H9 (cell line): ENCODE measurements around the gene GRM1. TPM values are rescaled to one million over a fixed set of nuclear protein-coding genes. Genes with fewer than 3 reads are reported as not detected.

Experiments
- DNase-seq: peaks from one replicate; pipeline ENCODE4 v3.0.0-alpha.2; 2017
- H2AFZ ChIP-seq: one replicate; pipeline ENCODE4 v1.6.1; 2013; ENCODE audit warnings: mild to moderate bottlenecking, low read length, control low read depth, moderate library complexity
- H2AK5ac ChIP-seq: 2 replicates; pipeline ENCODE4 v1.6.1; 2013; ENCODE audit warnings: low read length, control low read depth, mixed read lengths; ENCODE audit not compliant: insufficient read length
- H2BK120ac ChIP-seq: one replicate; pipeline ENCODE4 v1.6.1; 2013; ENCODE audit warnings: low read depth, mild to moderate bottlenecking, low read length, control low read depth, inconsistent platforms; ENCODE audit not compliant: poor library complexity, severe bottlenecking
- H2BK12ac ChIP-seq: 2 replicates; pipeline ENCODE4 v1.6.1; 2013; ENCODE audit warnings: low read length, control low read depth, mixed read lengths, low read depth; ENCODE audit not compliant: insufficient read length
- H2BK15ac ChIP-seq: 2 replicates; pipeline ENCODE4 v1.6.1; 2013; ENCODE audit warnings: low read depth, low read length, control low read depth
- H2BK20ac ChIP-seq: one replicate; pipeline ENCODE4 v1.6.1; 2013; ENCODE audit warnings: low read depth, mild to moderate bottlenecking, low read length, control low read depth, inconsistent platforms; ENCODE audit not compliant: poor library complexity, severe bottlenecking
- H2BK5ac ChIP-seq: 2 replicates; pipeline ENCODE4 v1.6.1; 2013; ENCODE audit warnings: low read length, control low read depth, mixed read lengths; ENCODE audit not compliant: insufficient read length
- H3K14ac ChIP-seq: 2 replicates; pipeline ENCODE4 v1.6.1; 2013; ENCODE audit warnings: low read length, control low read depth; ENCODE audit not compliant: insufficient read depth
- H3K18ac ChIP-seq: 2 replicates; pipeline ENCODE4 v1.6.1; 2013; ENCODE audit warnings: low read depth, mild to moderate bottlenecking, mixed read lengths, low read length, control low read depth; ENCODE audit not compliant: insufficient read length
- H3K23ac ChIP-seq: 2 replicates; pipeline ENCODE4 v1.6.1; 2013; ENCODE audit warnings: low read length, control low read depth, mixed read lengths, low read depth; ENCODE audit not compliant: insufficient read length
- H3K23me2 ChIP-seq: 2 replicates; pipeline ENCODE4 v1.6.1; 2013; ENCODE audit warnings: low read depth, mild to moderate bottlenecking, mixed read lengths, low read length, control low read depth; ENCODE audit not compliant: insufficient read length, poor library complexity, severe bottlenecking
- H3K27ac ChIP-seq: 2 replicates; pipeline ENCODE4 v1.5.1; 2013; ENCODE audit warnings: low read length, control low read depth, mixed read lengths, low read depth; ENCODE audit not compliant: insufficient read length
- H3K27me3 ChIP-seq: 2 replicates; pipeline ENCODE4 v1.6.1; 2013; ENCODE audit warnings: low read length, control low read depth, inconsistent platforms; ENCODE audit not compliant: insufficient read depth
- H3K4ac ChIP-seq: 2 replicates; pipeline ENCODE4 v1.6.1; 2013; ENCODE audit warnings: low read depth, mild to moderate bottlenecking, control low read depth, inconsistent platforms, low read length, moderate library complexity
- H3K4me1 ChIP-seq: 2 replicates; pipeline ENCODE4 v1.6.1; 2013; ENCODE audit warnings: low read length, control low read depth, inconsistent platforms; ENCODE audit not compliant: insufficient read depth
- H3K4me2 ChIP-seq: 2 replicates; pipeline ENCODE4 v1.6.1; 2013; ENCODE audit warnings: low read length, control low read depth, mixed read lengths; ENCODE audit not compliant: insufficient read length, insufficient read depth
- H3K56ac ChIP-seq: 2 replicates; pipeline ENCODE4 v1.6.1; 2013; ENCODE audit warnings: low read depth, mild to moderate bottlenecking, mixed read lengths, low read length, control low read depth; ENCODE audit not compliant: insufficient read length
- H3K79me1 ChIP-seq: 2 replicates; pipeline ENCODE4 v1.6.1; 2013; ENCODE audit warnings: low read depth, mild to moderate bottlenecking, moderate library complexity, low read length, control low read depth, inconsistent platforms; ENCODE audit not compliant: insufficient read depth, poor library complexity, severe bottlenecking
- H3K79me2 ChIP-seq: 2 replicates; pipeline ENCODE4 v1.6.1; 2013; ENCODE audit warnings: low read length, control low read depth, inconsistent platforms; ENCODE audit not compliant: insufficient read depth
- H3K9ac ChIP-seq: 2 replicates; pipeline ENCODE4 v1.6.1; 2013; ENCODE audit warnings: low read length, control low read depth, mixed read lengths; ENCODE audit not compliant: insufficient read length; ENCODE audit errors: extremely low read depth
- H3K9me3 ChIP-seq: one replicate; pipeline ENCODE4 v1.6.1; 2013; ENCODE audit warnings: low read depth, low read length, inconsistent platforms; ENCODE audit not compliant: control insufficient read depth
- H3T11ph ChIP-seq: one replicate; pipeline ENCODE4 v1.6.1; 2013; ENCODE audit warnings: mild to moderate bottlenecking, low read length, control low read depth, inconsistent platforms
- H4K20me1 ChIP-seq: one replicate; pipeline ENCODE4 v1.6.1; 2013; ENCODE audit not compliant: control insufficient read depth, insufficient read length, insufficient read depth
- H4K5ac ChIP-seq: 2 replicates; pipeline ENCODE4 v1.6.1; 2013; ENCODE audit warnings: low read depth, mild to moderate bottlenecking, mixed read lengths, low read length, control low read depth; ENCODE audit not compliant: insufficient read length
- H4K8ac ChIP-seq: replicated peaks from 2 replicates; pipeline ENCODE4 v1.6.1; 2013; ENCODE audit warnings: low read length, control low read depth, mixed read lengths, low read depth; ENCODE audit not compliant: insufficient read length
- H4K91ac ChIP-seq: 2 replicates; pipeline ENCODE4 v1.6.1; 2013; ENCODE audit warnings: low read depth, mild to moderate bottlenecking, moderate library complexity, mixed read lengths, low read length, control low read depth; ENCODE audit not compliant: insufficient read length
- H3K27ac Mint-ChIP-seq, 3 experiments: 2 replicates in 2 of 3; 3 replicates in 1 of 3; pipeline ENCODE4 v1.8.0; 2020 to 2021; ENCODE audit warnings: mixed read lengths in 3 of 3, mild to moderate bottlenecking in 1 of 3, moderate library complexity in 1 of 3
- H3K27me3 Mint-ChIP-seq: 2 replicates; pipeline ENCODE4 v1.8.0; 2021; ENCODE audit warnings: low read depth, mild to moderate bottlenecking, moderate library complexity, mixed read lengths
- H3K36me3 Mint-ChIP-seq, 3 experiments: 2 replicates in 2 of 3; 3 replicates in 1 of 3; pipeline ENCODE4 v1.8.0; 2020 to 2021; ENCODE audit warnings: low read depth in 3 of 3, mixed read lengths in 3 of 3; ENCODE audit not compliant: insufficient read depth in 1 of 3
- H3K4me1 Mint-ChIP-seq, 2 experiments: 2 replicates each; pipeline ENCODE4 v1.8.0; 2020; ENCODE audit warnings: mixed read lengths in 2 of 2
- H3K4me3 Mint-ChIP-seq, 2 experiments: 2 replicates in 1 of 2; 3 replicates in 1 of 2; pipeline ENCODE4 v1.8.0; 2020 to 2021; ENCODE audit warnings: mild to moderate bottlenecking in 2 of 2, mixed read lengths in 2 of 2, moderate library complexity in 1 of 2
- H3K9me3 Mint-ChIP-seq, 2 experiments: 2 replicates in 1 of 2; 3 replicates in 1 of 2; pipeline ENCODE4 v1.8.0; 2020; ENCODE audit warnings: mild to moderate bottlenecking in 2 of 2, mixed read lengths in 2 of 2, moderate library complexity in 1 of 2
- WGBS: extraction: QIAGEN DNeasy Blood & Tissue Kit; methylation state at CpG from one replicate; pipeline ENCODE4 v1.1.7; 2013; ENCODE audit warnings: missing lambda C conversion rate, low lambda C conversion rate, mixed read lengths; ENCODE audit not compliant: insufficient read length; ENCODE audit errors: extremely low coverage; 5-methylcytosine and 5-hydroxymethylcytosine counted together
- total RNA-seq: library from RNA; stranded (reverse); gene quantifications from 2 replicates; pipeline ENCODE4 v1.2.1, GENCODE V29; 2021
- TF ChIP-seq, protein P1 (sequence below): fragments of 200-600 bp; sonication (generic); conservative IDR thresholded peaks from 3 replicates; pipeline ENCODE4 v1.8.0; 2021; ENCODE audit warnings: antibody characterized with exemption, mild to moderate bottlenecking

Gene GRM1
- total RNA-seq, 1 experiment from 2014 or later = 0.39 TPM

DNA sequence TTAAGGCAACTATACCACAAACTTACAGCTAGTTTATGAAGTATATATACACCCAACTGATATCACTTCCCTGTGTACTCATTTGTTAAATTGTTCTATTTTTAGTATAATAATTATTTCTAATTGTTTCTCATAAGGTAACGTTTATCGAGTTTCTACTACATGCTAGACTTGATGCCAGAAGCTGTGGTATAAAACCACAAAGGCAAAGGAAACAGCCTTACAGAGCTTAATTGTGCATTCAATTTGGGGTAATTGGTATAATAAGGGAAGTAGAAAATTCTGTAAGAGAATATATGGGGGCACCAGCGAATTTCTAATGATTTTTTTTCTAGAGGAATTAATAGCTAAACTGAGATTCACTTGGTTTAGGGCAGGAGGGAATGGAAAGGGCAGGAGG is 183.9 kb downstream of the GRM1 start:
- DNase-seq = no peak
- WGBS = no CpG with 5 or more reads among the region's 3 CpGs

More for the DNA sequence above, 183.9 kb downstream of the GRM1 start:
- Mint-ChIP-seq H3K9me3 (no peaks in the 10 kb centered on the region), H3K4me3 (no peak overlapping the region), H3K4me1 (peaks cover 8 to 10% of the 10 kb centered on the region in 2 experiments), H3K27ac (no peak overlapping the region), H3K36me3 (no peaks in the 10 kb centered on the region), H3K27me3 (no peaks in the 10 kb centered on the region)
- Histone ChIP-seq H3K27ac (no peak overlapping the region), H3K4me1 (no peaks in the 10 kb centered on the region), H3T11ph (no peak overlapping the region), H3K14ac (no peak overlapping the region), H4K8ac (no peak overlapping the region), H3K9me3 (no peaks in the 10 kb centered on the region), H3K18ac (no peak overlapping the region), H3K23ac (no peak overlapping the region), H3K27me3 (no peaks in the 10 kb centered on the region), H3K79me2 (no peaks in the 10 kb centered on the region), H3K9ac (no peak overlapping the region), H3K4me2 (no peak overlapping the region), H2BK5ac (no peak overlapping the region), H2BK20ac (no peak overlapping the region), H2BK15ac (no peak overlapping the region), H2AFZ (no peak overlapping the region), H3K79me1 (no peaks in the 10 kb centered on the region), H3K4ac (no peak overlapping the region), H4K20me1 (no peaks in the 10 kb centered on the region), H3K56ac (no peak overlapping the region), H2BK12ac (no peak overlapping the region), H4K91ac (no peak overlapping the region), H4K5ac (no peak overlapping the region), H2AK5ac (no peak overlapping the region), H2BK120ac (no peak overlapping the region), H3K23me2 (no peaks in the 10 kb centered on the region)
- TF ChIP-seq, protein P1, sequence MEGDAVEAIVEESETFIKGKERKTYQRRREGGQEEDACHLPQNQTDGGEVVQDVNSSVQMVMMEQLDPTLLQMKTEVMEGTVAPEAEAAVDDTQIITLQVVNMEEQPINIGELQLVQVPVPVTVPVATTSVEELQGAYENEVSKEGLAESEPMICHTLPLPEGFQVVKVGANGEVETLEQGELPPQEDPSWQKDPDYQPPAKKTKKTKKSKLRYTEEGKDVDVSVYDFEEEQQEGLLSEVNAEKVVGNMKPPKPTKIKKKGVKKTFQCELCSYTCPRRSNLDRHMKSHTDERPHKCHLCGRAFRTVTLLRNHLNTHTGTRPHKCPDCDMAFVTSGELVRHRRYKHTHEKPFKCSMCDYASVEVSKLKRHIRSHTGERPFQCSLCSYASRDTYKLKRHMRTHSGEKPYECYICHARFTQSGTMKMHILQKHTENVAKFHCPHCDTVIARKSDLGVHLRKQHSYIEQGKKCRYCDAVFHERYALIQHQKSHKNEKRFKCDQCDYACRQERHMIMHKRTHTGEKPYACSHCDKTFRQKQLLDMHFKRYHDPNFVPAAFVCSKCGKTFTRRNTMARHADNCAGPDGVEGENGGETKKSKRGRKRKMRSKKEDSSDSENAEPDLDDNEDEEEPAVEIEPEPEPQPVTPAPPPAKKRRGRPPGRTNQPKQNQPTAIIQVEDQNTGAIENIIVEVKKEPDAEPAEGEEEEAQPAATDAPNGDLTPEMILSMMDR = no peak
